Hematopoietic multipotent progenitor cell treated with erythropoietin and hydrocortisone succinate and interleukin-3 and kit ligand, for 8 days (in vitro differentiated cells): ENCODE data around the gene FGD2.

Experiments
- DNase-seq: peaks from one replicate; pipeline ENCODE4 v3.0.0-alpha.2; 2015

The FGD2 gene, protein sequence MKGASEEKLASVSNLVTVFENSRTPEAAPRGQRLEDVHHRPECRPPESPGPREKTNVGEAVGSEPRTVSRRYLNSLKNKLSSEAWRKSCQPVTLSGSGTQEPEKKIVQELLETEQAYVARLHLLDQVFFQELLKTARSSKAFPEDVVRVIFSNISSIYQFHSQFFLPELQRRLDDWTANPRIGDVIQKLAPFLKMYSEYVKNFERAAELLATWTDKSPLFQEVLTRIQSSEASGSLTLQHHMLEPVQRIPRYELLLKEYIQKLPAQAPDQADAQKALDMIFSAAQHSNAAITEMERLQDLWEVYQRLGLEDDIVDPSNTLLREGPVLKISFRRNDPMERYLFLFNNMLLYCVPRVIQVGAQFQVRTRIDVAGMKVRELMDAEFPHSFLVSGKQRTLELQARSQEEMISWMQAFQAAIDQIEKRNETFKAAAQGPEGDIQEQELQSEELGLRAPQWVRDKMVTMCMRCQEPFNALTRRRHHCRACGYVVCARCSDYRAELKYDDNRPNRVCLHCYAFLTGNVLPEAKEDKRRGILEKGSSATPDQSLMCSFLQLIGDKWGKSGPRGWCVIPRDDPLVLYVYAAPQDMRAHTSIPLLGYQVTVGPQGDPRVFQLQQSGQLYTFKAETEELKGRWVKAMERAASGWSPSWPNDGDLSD

DNA sequence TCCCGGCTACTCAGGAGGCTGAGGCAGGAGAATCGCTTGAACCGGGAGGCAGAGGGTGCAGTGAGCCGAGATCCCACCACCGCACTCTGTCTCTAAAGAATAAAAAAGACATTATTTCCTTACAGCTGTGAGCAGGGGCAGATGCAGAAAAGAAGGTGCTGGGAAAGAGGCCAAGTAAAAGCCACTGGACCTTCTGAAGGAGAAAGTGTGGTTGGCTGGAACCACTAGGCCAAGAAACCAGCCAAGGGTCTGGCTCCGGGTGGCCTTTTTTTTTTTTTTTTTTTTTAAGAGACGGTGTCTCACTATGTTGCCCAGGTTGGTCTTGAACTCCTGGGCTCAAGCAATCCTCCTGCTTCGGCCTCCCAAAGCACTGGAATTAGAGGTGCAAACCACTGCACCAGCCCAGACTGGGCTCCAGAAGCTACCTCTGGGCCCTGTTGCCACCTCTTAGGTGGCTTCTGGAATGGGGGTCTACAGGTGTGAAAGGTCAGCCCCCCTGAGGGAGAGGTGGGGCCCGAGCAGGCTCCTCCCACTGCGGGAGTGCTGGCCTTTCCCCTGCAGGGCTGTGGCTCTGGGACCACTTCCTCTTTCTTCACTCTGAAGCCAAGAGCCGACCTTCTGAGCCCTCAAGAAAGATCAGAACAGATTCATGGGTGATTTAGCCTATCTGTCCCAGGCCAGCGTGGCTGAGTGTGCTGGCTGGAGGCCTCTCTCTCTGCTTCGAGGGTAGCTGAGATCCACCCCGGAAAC, at the start of gene FGD2:
Gene FGD2, plus strand, starts transcription at position 595 of the 750 bp plus-strand sequence. CDS start 163 bp downstream, outside the sequence.
- peak; percentile 54 for DNase-seq

DNA sequence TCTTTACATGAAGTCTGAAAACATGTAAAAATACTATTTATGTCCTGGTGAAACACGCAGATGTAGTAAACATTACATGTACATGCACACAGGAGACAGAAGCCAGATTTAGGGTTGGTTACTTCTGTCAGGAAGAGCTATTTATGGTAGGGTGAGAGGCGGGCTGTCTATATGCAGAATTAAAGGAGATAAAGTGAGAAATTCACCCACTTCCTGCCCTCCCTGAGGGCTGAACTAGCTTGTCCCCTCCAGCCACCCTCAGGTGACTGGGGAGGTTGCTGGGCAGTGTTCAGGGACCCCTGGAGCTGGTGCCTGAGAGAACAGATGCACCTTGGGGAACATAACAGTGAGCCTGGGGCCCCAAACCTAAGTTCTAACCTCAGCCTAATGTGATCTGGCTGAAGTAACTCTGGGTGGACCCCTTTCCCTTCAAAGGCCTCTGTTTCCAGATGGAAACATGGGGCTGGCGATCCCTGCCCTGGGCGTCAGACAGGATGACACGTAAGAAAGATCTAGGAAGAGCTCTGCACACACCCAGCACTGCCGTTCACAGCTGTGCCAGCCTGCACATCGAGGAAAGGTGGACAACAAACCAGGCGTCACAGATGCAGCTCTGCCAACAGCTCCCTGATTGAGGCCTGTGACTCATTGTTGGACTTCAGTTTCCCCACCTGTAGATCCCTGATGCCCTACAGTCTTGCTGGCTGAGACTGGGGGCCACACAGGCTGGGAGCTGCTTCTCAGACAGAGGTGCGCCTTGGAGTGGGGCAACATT, 49.6 kb upstream of the FGD2 start:
- DNase-seq = no peak

DNA sequence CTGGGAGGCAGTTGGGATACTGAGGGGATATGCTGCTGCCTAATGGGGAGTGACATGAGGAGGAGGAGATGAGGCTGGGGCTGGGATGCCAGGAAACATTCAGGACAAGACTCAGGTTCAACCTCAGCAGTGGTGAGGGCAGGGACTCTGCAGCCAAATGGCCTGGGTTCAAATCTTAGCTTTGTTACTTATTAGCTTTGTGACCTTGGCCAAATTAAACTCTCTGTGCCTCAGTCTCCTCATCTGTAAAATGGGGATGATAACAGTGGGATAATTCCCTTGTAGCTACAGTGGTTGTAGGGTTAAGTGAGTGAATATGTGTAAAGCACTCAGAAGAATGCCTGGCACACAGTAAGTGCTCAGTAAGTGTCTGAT, 49.0 kb upstream of the FGD2 start:
- DNase-seq = no peak

- no peak for DNase-seq
These were observed 47.6 kb upstream of the FGD2 start for GRCh38 chr6:36957773-36958271.

GRCh38 chr6:36958775-36959554, 46.5 kb upstream of the FGD2 start:
- no peak for DNase-seq

- DNase-seq = no peak
These were observed 45.8 kb upstream of the FGD2 start for GRCh38 chr6:36959555-36960250.

GRCh38 chr6:36961441-36962435, 43.7 kb upstream of the FGD2 start:
- DNase-seq = no peak

- DNase-seq = peak; percentile 71
These were observed 42.6 kb upstream of the FGD2 start for GRCh38 chr6:36962874-36963273.

DNA sequence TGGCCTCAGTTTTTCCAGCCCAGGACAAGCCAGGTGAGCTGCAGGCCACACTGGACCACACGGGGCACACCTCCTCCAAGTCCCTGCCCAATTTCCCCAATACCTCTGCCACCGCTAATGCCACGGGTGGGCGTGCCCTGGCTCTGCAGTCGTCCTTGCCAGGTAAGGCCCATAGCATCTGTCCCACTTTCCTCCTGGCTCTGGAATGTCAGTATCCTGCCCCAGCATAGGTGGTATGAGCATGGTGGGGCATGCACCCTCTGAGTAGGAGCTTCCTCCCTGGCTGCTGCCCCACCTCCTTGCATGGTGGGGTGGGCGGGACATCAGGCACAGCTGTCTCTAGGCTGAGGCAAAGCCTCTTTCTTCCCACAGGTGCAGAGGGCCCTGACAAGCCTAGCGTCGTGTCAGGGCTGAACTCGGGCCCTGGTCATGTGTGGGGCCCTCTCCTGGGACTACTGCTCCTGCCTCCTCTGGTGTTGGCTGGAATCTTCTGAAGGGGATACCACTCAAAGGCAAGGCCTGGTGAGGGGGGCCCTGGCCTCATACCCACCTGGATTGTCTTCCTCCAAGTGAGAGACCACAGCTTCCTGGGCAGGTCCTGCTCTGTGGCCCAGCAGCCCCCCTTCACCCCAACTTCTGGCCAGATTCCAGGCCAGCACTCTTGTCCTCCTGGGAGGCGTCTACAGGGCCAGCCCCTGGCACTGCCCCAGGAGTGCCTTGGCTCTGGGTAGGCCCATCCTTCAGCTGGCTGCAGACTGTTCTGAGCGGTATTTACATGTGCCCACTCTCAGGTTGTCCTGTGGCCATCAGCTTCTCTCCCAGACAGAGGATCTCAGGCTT, 41.8 kb upstream of the FGD2 start:
- DNase-seq = peak; percentile 65

DNA sequence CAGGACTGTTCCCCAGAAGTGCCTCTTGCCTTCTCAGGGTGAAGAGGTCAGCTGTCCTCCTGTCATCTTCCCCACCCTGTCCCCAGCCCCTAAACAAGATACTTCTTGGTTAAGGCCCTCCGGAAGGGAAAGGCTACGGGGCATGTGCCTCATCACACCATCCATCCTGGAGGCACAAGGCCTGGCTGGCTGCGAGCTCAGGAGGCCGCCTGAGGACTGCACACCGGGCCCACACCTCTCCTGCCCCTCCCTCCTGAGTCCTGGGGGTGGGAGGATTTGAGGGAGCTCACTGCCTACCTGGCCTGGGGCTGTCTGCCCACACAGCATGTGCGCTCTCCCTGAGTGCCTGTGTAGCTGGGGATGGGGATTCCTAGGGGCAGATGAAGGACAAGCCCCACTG, 41.1 kb upstream of the FGD2 start:
- DNase-seq = no peak

- DNase-seq = no peak
These were observed 40.5 kb upstream of the FGD2 start for GRCh38 chr6:36964908-36965307.

- no peak for DNase-seq
These were observed 38.2 kb upstream of the FGD2 start for GRCh38 chr6:36967301-36967700.

DNA sequence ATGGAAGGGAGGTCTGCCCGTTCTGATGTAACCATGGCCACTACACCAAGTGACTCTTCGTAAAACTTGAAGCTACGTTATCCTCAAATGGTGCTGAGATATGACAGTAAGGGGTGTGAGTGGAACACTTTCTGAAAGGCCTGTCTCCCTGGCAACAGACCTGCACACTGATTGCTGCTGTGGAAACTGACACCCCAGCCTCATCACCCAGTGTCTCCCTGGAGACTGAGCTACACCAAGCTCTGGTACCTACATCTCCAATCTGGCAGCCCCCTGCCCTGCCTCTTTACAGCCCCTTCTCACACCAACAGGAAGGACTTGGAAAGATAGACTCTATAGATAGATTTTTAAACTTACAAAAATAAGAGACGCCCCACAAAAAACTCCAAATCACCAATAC, 37.7 kb upstream of the FGD2 start:
- no peak for DNase-seq

DNA sequence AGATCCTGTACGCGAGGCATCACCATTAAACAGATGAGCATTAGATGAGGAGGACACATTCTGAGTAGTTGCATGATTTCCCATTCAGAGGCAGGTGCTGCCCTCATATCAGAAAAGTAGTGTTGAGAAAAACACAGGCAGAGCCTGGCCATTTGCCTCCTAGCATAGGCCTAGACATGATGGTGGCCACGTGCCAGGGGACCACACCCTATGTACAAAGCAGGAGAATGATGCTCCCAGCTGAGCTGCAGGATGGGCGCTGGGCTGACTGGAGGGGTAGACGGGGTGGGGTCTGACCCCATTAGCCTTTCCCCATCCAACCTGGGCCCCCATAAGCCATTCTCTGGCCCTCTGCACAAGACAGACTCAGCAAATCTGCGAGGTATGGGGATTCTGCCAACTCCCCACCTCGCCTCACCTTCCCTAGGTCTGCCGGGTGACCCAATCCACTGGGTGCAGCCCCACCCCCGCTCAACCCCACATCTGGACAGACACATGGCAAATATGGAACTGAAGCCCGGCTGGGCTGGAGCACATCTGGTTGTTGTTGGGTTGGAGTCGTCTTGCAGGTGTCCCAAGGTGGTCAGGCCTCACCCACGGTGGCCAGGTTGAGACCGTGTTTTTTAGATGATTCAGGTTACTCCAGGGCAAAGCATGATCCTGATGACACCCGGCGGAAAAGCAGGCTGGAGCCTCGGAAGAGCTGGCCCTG, 37.0 kb upstream of the FGD2 start:
- peak; percentile 70 for DNase-seq

- DNase-seq = no peak
These were observed 36.2 kb upstream of the FGD2 start for GRCh38 chr6:36969240-36969691.

GRCh38 chr6:36969988-36970891, 35.2 kb upstream of the FGD2 start:
- DNase-seq = no peak
